ENCODE results near the gene COX4I1. TPM values are rescaled to one million over a fixed set of nuclear protein-coding genes. Genes with fewer than 3 reads are reported as not detected.

The COX4I1 gene
- total and polyA plus RNA-seq, 10 of the 15 experiments (the other 5 are each of a cell fraction or from before 2014, with no cell fraction given): 480 to 1,889 (median 872) TPM

DNA sequence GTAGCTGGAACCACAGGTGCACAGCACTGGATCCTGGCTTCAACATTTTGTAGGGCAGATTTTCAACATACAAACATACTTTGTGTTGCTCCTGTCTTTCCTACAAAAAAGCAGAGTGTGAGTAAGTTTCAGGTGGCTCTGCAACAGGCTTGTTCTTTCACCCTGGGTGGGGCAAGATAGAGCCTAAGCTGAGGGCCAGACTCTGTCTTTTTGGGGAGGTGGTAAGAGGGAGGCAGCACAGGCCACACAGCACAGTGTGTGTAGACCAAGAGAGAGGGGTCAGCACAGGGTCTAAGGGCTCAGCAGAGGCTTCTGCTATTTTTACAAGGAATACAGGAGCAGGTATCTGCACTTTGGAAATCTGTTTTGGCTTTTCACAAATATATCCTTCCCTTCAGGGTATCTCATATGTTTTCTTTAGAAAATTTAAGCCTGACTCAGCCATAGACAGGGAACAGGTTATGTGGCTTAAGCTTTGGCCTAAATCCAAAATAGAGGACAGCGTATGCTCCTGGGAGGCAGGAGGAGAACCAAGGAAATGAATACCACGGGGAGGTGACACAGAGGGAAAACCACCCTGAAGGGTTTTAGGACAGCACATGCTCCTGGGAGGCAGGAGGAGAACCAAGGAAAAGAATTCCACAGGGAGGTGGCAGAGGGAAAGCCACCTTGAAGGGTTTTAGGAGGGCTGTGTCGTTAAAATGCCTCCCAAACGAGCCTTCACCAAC, 21.7 kb upstream of the COX4I1 start:
- peaks cover 13 to 16% of the 10 kb centered on the region in 2 experiments; a peak in 3 of 4 replicates for H3K36me3 ChIP-seq (ENCODE audit: control insufficient read depth in 2 of 2, insufficient read depth in 2 of 2, low read length in 1 of 2)
- no peak for FAIRE-seq

More for the DNA sequence above, 21.7 kb upstream of the COX4I1 start:
- Histone ChIP-seq H3K4me3 (no peak overlapping the region), H3K4me2 (ENCODE audit: control insufficient read depth, insufficient read depth) (no peak overlapping the region), H2AFZ (ENCODE audit: control insufficient read depth, low read depth, low read length) (no peak overlapping the region), H3K27ac (ENCODE audit: control insufficient read depth, insufficient read depth) (no peak overlapping the region), H3K9me3 (replicated peaks; ENCODE audit: control insufficient read depth, insufficient read depth, low read length) (no peaks in the 10 kb centered on the region), H3K4me1 (ENCODE audit: control insufficient read depth, insufficient read depth, low read length) (no peaks in the 10 kb centered on the region), H3K9ac (ENCODE audit: control insufficient read depth, insufficient read depth, low read length) (no peak overlapping the region), H3K79me2 (ENCODE audit: control insufficient read depth, insufficient read depth, low read length) (no peaks in the 10 kb centered on the region), H3K27me3 (replicated peaks in 1 of 2; ENCODE audit: control insufficient read depth in 2 of 2, insufficient read depth in 2 of 2, low read length in 1 of 2) (no peaks in the 10 kb centered on the region), H4K20me1 (ENCODE audit: control insufficient read depth, insufficient read depth) (no peaks in the 10 kb centered on the region)
- ChIA-PET POLR2A (no interaction called here), RAD21 (ENCODE audit: unreplicated experiment) (no interaction called here), CTCF (no interaction called here), SMC1A (ENCODE audit: uncharacterized antibody, unreplicated experiment) (no interaction called here)
- ATAC-seq (no peak), DNase-seq (ENCODE audit: low read depth, low spot score) (no peak)
- in situ Hi-C loops (cut with MboI) (no loop called here), intact Hi-C loops (cut with micrococcal nuclease; ENCODE audit: unreplicated experiment) (no loop called here)
- BruUV-seq (replicated peaks): no TSS peak
- 91% methylated on average over 4 of the region's 4 CpGs for WGBS (ENCODE audit: insufficient coverage, insufficient replicate concordance, low lambda C conversion rate, missing lambda C conversion rate)
- TF ChIP-seq PAX5 (IDR thresholded peaks at IDR 0.05; ENCODE audit: borderline replicate concordance, low read depth, low read length): no peak
- TF ChIP-seq NFYB (IDR thresholded peaks at IDR 0.05; ENCODE audit: insufficient read depth, low read depth, low read length): no peak
- TF ChIP-seq KLF5 (IDR thresholded peaks at IDR 0.05; ENCODE audit: partially characterized antibody): no peak
- TF ChIP-seq SPI1 (IDR thresholded peaks at IDR 0.05; ENCODE audit: borderline replicate concordance, insufficient read depth, low read depth, low read length): no peak
- no peak for TF ChIP-seq ZNF24 (IDR thresholded peaks at IDR 0.05)
- TF ChIP-seq SP1 (IDR thresholded peaks at IDR 0.05; ENCODE audit: low read depth, low read length): no peak
- TF ChIP-seq, protein P1, sequence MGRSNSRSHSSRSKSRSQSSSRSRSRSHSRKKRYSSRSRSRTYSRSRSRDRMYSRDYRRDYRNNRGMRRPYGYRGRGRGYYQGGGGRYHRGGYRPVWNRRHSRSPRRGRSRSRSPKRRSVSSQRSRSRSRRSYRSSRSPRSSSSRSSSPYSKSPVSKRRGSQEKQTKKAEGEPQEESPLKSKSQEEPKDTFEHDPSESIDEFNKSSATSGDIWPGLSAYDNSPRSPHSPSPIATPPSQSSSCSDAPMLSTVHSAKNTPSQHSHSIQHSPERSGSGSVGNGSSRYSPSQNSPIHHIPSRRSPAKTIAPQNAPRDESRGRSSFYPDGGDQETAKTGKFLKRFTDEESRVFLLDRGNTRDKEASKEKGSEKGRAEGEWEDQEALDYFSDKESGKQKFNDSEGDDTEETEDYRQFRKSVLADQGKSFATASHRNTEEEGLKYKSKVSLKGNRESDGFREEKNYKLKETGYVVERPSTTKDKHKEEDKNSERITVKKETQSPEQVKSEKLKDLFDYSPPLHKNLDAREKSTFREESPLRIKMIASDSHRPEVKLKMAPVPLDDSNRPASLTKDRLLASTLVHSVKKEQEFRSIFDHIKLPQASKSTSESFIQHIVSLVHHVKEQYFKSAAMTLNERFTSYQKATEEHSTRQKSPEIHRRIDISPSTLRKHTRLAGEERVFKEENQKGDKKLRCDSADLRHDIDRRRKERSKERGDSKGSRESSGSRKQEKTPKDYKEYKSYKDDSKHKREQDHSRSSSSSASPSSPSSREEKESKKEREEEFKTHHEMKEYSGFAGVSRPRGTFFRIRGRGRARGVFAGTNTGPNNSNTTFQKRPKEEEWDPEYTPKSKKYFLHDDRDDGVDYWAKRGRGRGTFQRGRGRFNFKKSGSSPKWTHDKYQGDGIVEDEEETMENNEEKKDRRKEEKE (IDR thresholded peaks at IDR 0.05): no peak
- no peak for TF ChIP-seq TAF1 (IDR thresholded peaks at IDR 0.05; ENCODE audit: borderline replicate concordance, low read depth, low read length)
- no peak for TF ChIP-seq ZNF274 (IDR thresholded peaks at IDR 0.05; ENCODE audit: insufficient read depth, insufficient read length)

Data from GM12878 (cell line).